HG02981 (cell line): ENCODE measurements around the gene PLEKHM2.

Experiments
- ATAC-seq: cut with Tn5 transposase; IDR thresholded peaks from one replicate; pipeline ENCODE4 v1.9.1; 2021; ENCODE audit warnings: mild to moderate bottlenecking, moderate library complexity; ENCODE audit not compliant: unreplicated experiment

PLEKHM2 gene

GRCh38 chr1:15701784-15702183 lies 17.7 kb downstream of the PLEKHM2 start:
- no peak for ATAC-seq

GRCh38 chr1:15702722-15703550 lies 18.8 kb downstream of the PLEKHM2 start:
- no peak for ATAC-seq

GRCh38 chr1:15703562-15703961 lies 19.4 kb downstream of the PLEKHM2 start:
- ATAC-seq = no peak

- ATAC-seq = no peak
Observed at GRCh38 chr1:15704526-15705183, 20.5 kb downstream of the PLEKHM2 start.

GRCh38 chr1:15705184-15705566 lies 21.1 kb downstream of the PLEKHM2 start:
- no peak for ATAC-seq

- no peak for ATAC-seq
Observed at GRCh38 chr1:15706751-15707150, 22.6 kb downstream of the PLEKHM2 start.

GRCh38 chr1:15707239-15707925 lies 23.3 kb downstream of the PLEKHM2 start:
- no peak for ATAC-seq

GRCh38 chr1:15708486-15709137 lies 24.5 kb downstream of the PLEKHM2 start:
- ATAC-seq = no peak

GRCh38 chr1:15709226-15709625 lies 25.1 kb downstream of the PLEKHM2 start:
- no peak for ATAC-seq

- no peak for ATAC-seq
Observed at GRCh38 chr1:15712168-15712567, 28.0 kb downstream of the PLEKHM2 start.

- ATAC-seq = no peak
Observed at GRCh38 chr1:15714406-15715136, 30.5 kb downstream of the PLEKHM2 start.

GRCh38 chr1:15717418-15718125 lies 33.5 kb downstream of the PLEKHM2 start:
- no peak for ATAC-seq

GRCh38 chr1:15718199-15718601 lies 34.1 kb downstream of the PLEKHM2 start:
- no peak for ATAC-seq

GRCh38 chr1:15719381-15720120 lies 35.4 kb downstream of the PLEKHM2 start:
- no peak for ATAC-seq

- ATAC-seq = no peak
Observed at GRCh38 chr1:15720861-15721260, 36.7 kb downstream of the PLEKHM2 start.

- no peak for ATAC-seq
Observed at GRCh38 chr1:15722411-15722810, 38.3 kb downstream of the PLEKHM2 start.

GRCh38 chr1:15722836-15723532 lies 38.9 kb downstream of the PLEKHM2 start:
- ATAC-seq = no peak

- no peak for ATAC-seq
Observed at GRCh38 chr1:15723631-15724246, 39.6 kb downstream of the PLEKHM2 start.
